HEK293 (cell line): ENCODE data around the gene LACRT.
"Not testable (repeated sequence)": the region's sequence is repeated elsewhere in the genome, so short reads cannot be mapped to it uniquely, and the experiment has no call there.

Experiments used
- CTCF ChIA-PET: fragments of 350-600 bp; formaldehyde crosslinking; extraction: SDS; loops from one replicate; lab custom pipeline; 2021; ENCODE audit warnings: antibody characterized with exemption; lab: Yijun Ruan, JAX
- POLR2A ChIA-PET: fragments of 300-600 bp; formaldehyde crosslinking; extraction: SDS; loops from one replicate; lab custom pipeline; 2020; ENCODE audit warnings: antibody characterized with exemption, inconsistent platforms; lab: Yijun Ruan, JAX
- H3K27ac ChIP-seq: fragments of 200-500 bp; sonication (Bioruptor generic); 2 replicates; pipeline ENCODE4 v1.5.1; 2014; ENCODE audit warnings: low read depth, low read length, control low read depth, inconsistent platforms; ENCODE audit errors: extremely low read depth
- H3K36me3 ChIP-seq, 2 experiments: fragments of 200-500 bp in 1 of 2; sonication (Bioruptor generic) in 1 of 2; 1 replicate in 1 of 2; 2 replicates in 1 of 2; pipeline ENCODE4 v1.5.1; 2014 to 2017; ENCODE audit warnings: inconsistent platforms in 2 of 2, low read length in 2 of 2; ENCODE audit not compliant: control insufficient read depth in 2 of 2, insufficient read depth in 1 of 2
- H3K4me1 ChIP-seq: fragments of 200-500 bp; sonication (Bioruptor generic); 2 replicates; pipeline ENCODE4 v1.5.1; 2014; ENCODE audit warnings: mild to moderate bottlenecking, low read length, inconsistent platforms; ENCODE audit not compliant: control insufficient read depth, insufficient read depth
- H3K4me3 ChIP-seq: 2 replicates; pipeline ENCODE4 v1.5.1; 2011; ENCODE audit warnings: low read depth, mild to moderate bottlenecking, control low read depth, low read length, moderate library complexity
- H3K9me3 ChIP-seq: fragments of 200-500 bp; sonication (Bioruptor generic); 2 replicates; pipeline ENCODE4 v1.5.1; 2014; ENCODE audit warnings: low read depth, low read length, inconsistent platforms; ENCODE audit not compliant: control insufficient read depth, insufficient read depth
- EGR2 ChIP-seq: fragments of 450-650 bp; formaldehyde crosslinking; IDR thresholded peaks from 2 replicates; pipeline ENCODE4 v1.5.1; 2016; ENCODE audit warnings: low read depth, missing biosample characterization, missing genetic modification characterization
- GFI1B ChIP-seq: fragments of 450-650 bp; formaldehyde crosslinking; IDR thresholded peaks from 2 replicates; pipeline ENCODE4 v1.5.1; 2016; ENCODE audit warnings: missing biosample characterization, missing genetic modification characterization
- GLIS2 ChIP-seq: fragments of 450-650 bp; formaldehyde crosslinking; IDR thresholded peaks from 2 replicates; pipeline ENCODE4 v1.5.1; 2016; ENCODE audit warnings: missing biosample characterization, missing genetic modification characterization
- HOXA7 ChIP-seq: sonication (generic); formaldehyde crosslinking; IDR thresholded peaks from 2 replicates; pipeline ENCODE4 v1.8.1; 2022; ENCODE audit warnings: missing genetic modification reagents, borderline replicate concordance
- MEIS1 ChIP-seq: sonication (generic); formaldehyde crosslinking; IDR thresholded peaks from 2 replicates; pipeline ENCODE4 v1.8.1; 2022; ENCODE audit warnings: missing genetic modification reagents, mild to moderate bottlenecking, borderline replicate concordance
- PRDM1 ChIP-seq: fragments of 450-650 bp; formaldehyde crosslinking; IDR thresholded peaks from 2 replicates; pipeline ENCODE4; 2016; ENCODE audit warnings: missing biosample characterization, missing genetic modification characterization
- ZBTB1 ChIP-seq: fragments of 450-650 bp; formaldehyde crosslinking; IDR thresholded peaks from 2 replicates; pipeline ENCODE4 v1.5.1; 2016; ENCODE audit warnings: missing biosample characterization, missing genetic modification characterization
- ZNF138 ChIP-seq: fragments of 450-650 bp; formaldehyde crosslinking; IDR thresholded peaks from 2 replicates; pipeline ENCODE4 v1.5.1; 2016; ENCODE audit warnings: missing biosample characterization, missing genetic modification characterization, borderline replicate concordance
- ZNF140 ChIP-seq: fragments of 450-650 bp; formaldehyde crosslinking; IDR thresholded peaks from 2 replicates; pipeline ENCODE4 v1.5.1; 2016; ENCODE audit warnings: missing biosample characterization, missing genetic modification characterization
- ZNF146 ChIP-seq: fragments of 450-650 bp; formaldehyde crosslinking; IDR thresholded peaks from 2 replicates; pipeline ENCODE4 v1.5.1; 2016; ENCODE audit warnings: missing biosample characterization, missing genetic modification characterization
- ZNF16 ChIP-seq: fragments of 450-650 bp; formaldehyde crosslinking; IDR thresholded peaks from 2 replicates; pipeline ENCODE4 v1.5.1; 2016; ENCODE audit warnings: low read depth, missing biosample characterization, missing genetic modification characterization
- ZNF221 ChIP-seq: fragments of 450-650 bp; formaldehyde crosslinking; IDR thresholded peaks from 2 replicates; pipeline ENCODE4 v1.5.1; 2017; ENCODE audit warnings: missing biosample characterization, missing genetic modification characterization, borderline replicate concordance
- ZNF341 ChIP-seq: fragments of 450-650 bp; formaldehyde crosslinking; IDR thresholded peaks from 2 replicates; pipeline ENCODE4; 2016; ENCODE audit warnings: low read depth, missing biosample characterization, missing genetic modification characterization
- ZNF529 ChIP-seq: fragments of 450-650 bp; formaldehyde crosslinking; IDR thresholded peaks from 2 replicates; pipeline ENCODE4 v1.5.1; 2017; ENCODE audit warnings: missing genetic modification characterization, missing biosample characterization; ENCODE audit not compliant: insufficient replicate concordance
- ZNF530 ChIP-seq: fragments of 450-650 bp; formaldehyde crosslinking; IDR thresholded peaks from 2 replicates; pipeline ENCODE4 v1.5.1; 2016; ENCODE audit warnings: low read depth, missing biosample characterization, missing genetic modification characterization
- ZNF624 ChIP-seq: fragments of 450-650 bp; formaldehyde crosslinking; IDR thresholded peaks from 2 replicates; pipeline ENCODE4 v1.5.1; 2017; ENCODE audit warnings: missing biosample characterization, missing genetic modification characterization
- ZNF843 ChIP-seq: fragments of 450-650 bp; formaldehyde crosslinking; IDR thresholded peaks from 2 replicates; pipeline ENCODE4 v1.5.1; 2016; ENCODE audit warnings: missing biosample characterization, missing genetic modification characterization
- TF ChIP-seq, protein P1 (sequence below): fragments of 450-650 bp; formaldehyde crosslinking; IDR thresholded peaks from 2 replicates; pipeline ENCODE4 v1.5.1; 2016; ENCODE audit warnings: missing biosample characterization, missing genetic modification characterization
- TF ChIP-seq, protein P2 (sequence below): fragments of 450-650 bp; formaldehyde crosslinking; IDR thresholded peaks from 2 replicates; pipeline ENCODE4 v1.5.1; 2016; ENCODE audit warnings: missing biosample characterization, missing genetic modification characterization
- TF ChIP-seq, protein P3 (sequence below): fragments of 450-650 bp; formaldehyde crosslinking; IDR thresholded peaks from 2 replicates; pipeline ENCODE4 v1.5.1; 2016; ENCODE audit warnings: missing biosample characterization, missing genetic modification characterization, borderline replicate concordance
- TF ChIP-seq, protein P4 (sequence below): fragments of 450-650 bp; formaldehyde crosslinking; IDR thresholded peaks from 2 replicates; pipeline ENCODE4 v1.5.1; 2016; ENCODE audit warnings: missing biosample characterization, missing genetic modification characterization

Gene LACRT

DNA sequence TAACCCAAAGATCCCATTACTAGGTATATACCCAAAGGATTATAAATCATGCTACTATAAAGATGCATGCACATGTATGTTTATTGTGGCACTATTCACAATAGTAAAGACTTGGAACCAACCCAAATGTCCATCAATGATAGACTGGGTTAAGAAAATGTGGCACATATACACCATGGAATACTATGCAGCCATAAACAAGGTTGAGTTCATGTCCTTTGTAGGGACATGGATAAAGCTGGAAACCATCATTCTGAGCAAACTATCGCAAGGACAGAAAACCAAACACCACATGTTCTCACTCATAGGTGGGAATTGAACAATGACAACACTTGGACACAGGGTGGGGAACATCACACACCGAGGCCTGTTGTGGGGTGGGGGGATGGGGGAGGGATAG lies 4.4 kb upstream of the LACRT start:
- TF ChIP-seq ZNF146 (tag by site-specific recombination), result peak; percentile 88
- TF ChIP-seq, protein P1, sequence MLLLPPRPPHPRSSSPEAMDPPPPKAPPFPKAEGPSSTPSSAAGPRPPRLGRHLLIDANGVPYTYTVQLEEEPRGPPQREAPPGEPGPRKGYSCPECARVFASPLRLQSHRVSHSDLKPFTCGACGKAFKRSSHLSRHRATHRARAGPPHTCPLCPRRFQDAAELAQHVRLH (tag by site-specific recombination), result peak; percentile 95
- TF ChIP-seq, protein P2, sequence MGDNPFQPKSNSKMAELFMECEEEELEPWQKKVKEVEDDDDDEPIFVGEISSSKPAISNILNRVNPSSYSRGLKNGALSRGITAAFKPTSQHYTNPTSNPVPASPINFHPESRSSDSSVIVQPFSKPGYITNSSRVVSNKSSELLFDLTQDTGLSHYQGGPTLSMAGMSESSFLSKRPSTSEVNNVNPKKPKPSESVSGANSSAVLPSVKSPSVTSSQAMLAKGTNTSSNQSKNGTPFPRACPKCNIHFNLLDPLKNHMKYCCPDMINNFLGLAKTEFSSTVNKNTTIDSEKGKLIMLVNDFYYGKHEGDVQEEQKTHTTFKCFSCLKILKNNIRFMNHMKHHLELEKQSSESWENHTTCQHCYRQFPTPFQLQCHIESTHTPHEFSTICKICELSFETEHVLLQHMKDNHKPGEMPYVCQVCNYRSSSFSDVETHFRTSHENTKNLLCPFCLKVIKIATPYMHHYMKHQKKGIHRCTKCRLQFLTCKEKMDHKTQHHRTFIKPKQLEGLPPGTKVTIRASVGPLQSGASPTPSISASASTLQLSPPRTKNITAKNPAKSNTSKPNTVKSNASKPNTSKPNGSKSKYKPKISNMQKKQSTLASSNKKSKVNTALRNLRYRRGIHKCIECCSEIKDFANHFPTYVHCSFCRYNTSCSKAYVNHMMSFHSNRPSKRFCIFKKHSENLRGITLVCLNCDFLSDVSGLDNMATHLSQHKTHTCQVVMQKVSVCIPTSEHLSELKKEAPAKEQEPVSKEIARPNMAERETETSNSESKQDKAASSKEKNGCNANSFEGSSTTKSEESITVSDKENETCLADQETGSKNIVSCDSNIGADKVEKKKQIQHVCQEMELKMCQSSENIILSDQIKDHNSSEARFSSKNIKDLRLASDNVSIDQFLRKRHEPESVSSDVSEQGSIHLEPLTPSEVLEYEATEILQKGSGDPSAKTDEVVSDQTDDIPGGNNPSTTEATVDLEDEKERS (tag by site-specific recombination), result 0 out of 2 replicates have a peak, but pooled peaks have one; percentile 27
- POLR2A ChIA-PET, H3K9me3 ChIP-seq, H3K4me3 ChIP-seq, H3K27ac ChIP-seq, H3K4me1 ChIP-seq, H3K36me3 ChIP-seq: not testable (repeated sequence)
- CTCF ChIA-PET, result interaction anchor here (0.6 to 3.1 kb wide), 2 partner anchors 19 to 46 kb away, joined by 3 to 12 read pairs; no protein-coding TSS in a partner anchor

DNA sequence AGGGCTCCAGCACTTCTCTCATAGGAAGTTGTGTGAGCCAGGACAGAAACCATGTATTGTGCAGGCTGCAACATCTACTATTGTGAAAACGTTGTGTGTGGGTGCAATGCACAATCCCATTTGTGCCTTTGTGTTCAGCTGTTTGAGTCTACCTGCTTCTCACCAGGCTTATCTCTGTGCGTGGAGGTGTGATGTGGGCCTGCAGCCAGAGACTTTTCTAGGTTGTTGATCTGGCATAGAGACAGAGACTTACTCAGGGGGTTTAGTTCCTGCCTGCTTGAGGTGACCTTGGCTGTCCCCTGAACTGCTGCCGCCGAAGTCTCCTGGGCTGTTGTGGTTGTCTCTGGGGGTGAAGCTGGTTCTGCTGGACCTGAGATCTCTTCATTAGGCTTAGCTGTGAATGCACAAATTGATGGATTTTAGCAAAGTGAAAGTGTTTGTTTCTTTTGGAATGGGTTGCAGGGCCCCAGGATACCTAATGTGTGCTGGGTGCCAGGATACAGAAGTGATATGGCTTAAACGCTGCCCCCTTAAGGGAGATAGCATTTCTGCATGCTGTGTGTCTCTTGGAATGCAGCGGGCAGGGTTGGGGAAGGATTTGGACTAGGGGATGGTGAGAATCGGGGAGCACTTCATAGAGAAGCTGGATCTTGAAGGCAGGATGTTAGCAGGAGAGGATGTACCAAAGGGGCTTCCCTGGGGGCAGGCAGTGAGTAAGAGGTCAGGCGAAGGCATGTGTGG lies 2.5 kb downstream of the LACRT start:
- Histone ChIP-seq H3K36me3 (no peaks in the 10 kb centered on the region), H3K4me1 (no peaks in the 10 kb centered on the region), H3K9me3 (no peaks in the 10 kb centered on the region; the same call in 1 of the 2 replicates), H3K27ac (no peak overlapping the region), H3K4me3 (no peak overlapping the region)
- TF ChIP-seq, protein P3, sequence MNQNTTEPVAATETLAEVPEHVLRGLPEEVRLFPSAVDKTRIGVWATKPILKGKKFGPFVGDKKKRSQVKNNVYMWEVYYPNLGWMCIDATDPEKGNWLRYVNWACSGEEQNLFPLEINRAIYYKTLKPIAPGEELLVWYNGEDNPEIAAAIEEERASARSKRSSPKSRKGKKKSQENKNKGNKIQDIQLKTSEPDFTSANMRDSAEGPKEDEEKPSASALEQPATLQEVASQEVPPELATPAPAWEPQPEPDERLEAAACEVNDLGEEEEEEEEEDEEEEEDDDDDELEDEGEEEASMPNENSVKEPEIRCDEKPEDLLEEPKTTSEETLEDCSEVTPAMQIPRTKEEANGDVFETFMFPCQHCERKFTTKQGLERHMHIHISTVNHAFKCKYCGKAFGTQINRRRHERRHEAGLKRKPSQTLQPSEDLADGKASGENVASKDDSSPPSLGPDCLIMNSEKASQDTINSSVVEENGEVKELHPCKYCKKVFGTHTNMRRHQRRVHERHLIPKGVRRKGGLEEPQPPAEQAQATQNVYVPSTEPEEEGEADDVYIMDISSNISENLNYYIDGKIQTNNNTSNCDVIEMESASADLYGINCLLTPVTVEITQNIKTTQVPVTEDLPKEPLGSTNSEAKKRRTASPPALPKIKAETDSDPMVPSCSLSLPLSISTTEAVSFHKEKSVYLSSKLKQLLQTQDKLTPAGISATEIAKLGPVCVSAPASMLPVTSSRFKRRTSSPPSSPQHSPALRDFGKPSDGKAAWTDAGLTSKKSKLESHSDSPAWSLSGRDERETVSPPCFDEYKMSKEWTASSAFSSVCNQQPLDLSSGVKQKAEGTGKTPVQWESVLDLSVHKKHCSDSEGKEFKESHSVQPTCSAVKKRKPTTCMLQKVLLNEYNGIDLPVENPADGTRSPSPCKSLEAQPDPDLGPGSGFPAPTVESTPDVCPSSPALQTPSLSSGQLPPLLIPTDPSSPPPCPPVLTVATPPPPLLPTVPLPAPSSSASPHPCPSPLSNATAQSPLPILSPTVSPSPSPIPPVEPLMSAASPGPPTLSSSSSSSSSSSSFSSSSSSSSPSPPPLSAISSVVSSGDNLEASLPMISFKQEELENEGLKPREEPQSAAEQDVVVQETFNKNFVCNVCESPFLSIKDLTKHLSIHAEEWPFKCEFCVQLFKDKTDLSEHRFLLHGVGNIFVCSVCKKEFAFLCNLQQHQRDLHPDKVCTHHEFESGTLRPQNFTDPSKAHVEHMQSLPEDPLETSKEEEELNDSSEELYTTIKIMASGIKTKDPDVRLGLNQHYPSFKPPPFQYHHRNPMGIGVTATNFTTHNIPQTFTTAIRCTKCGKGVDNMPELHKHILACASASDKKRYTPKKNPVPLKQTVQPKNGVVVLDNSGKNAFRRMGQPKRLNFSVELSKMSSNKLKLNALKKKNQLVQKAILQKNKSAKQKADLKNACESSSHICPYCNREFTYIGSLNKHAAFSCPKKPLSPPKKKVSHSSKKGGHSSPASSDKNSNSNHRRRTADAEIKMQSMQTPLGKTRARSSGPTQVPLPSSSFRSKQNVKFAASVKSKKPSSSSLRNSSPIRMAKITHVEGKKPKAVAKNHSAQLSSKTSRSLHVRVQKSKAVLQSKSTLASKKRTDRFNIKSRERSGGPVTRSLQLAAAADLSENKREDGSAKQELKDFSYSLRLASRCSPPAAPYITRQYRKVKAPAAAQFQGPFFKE, result no peak
- TF ChIP-seq EGR2 (0 out of 2 replicates have a peak, but pooled peaks have one; percentile 13), ZNF843 (tag by site-specific recombination) (no peak), ZNF624 (tag by site-specific recombination) (no peak), ZNF140 (tag by site-specific recombination) (no peak)
- CTCF ChIA-PET, result interaction anchor here (0.7 to 3.1 kb wide), 13 partner anchors 9 to 76 kb away, joined by 3 to 19 read pairs (median 4); no protein-coding TSS in a partner anchor
- POLR2A ChIA-PET, result interaction anchor here (0.5 kb wide), 1 partner anchor 86 kb away, joined by 5 read pairs; no protein-coding TSS in a partner anchor

DNA sequence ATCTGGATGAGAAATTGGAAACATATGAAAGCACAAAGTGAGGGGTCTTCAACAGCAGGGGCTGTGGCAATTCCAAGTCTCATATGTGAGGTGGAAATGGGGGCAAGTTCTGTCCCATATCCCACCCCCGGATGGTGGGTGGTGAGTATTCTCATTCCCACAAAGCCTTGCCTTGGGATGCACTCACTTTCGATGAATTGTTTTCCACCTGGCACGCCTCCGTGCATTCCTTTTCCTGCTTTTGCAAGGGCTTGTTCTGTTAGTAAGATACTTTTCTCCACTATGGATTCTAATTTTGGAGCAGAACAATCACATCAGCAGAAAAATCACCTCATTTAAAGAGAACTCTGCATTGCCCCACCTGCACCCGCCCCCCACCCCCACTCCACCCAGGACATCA lies 3.1 kb downstream of the LACRT start:
- no peaks in the 10 kb centered on the region for H3K36me3 ChIP-seq
- no peak overlapping the region for H3K27ac ChIP-seq
- ChIA-PET CTCF (interaction anchor here (0.7 to 3.1 kb wide), 9 partner anchors 12 to 75 kb away, joined by 3 to 19 read pairs (median 4); no protein-coding TSS in a partner anchor), POLR2A (no interaction called here)
- H3K4me3 ChIP-seq, result no peak overlapping the region
- no peaks in the 10 kb centered on the region for H3K4me1 ChIP-seq
- no peaks in the 10 kb centered on the region; the same call in 1 of the 2 replicates for H3K9me3 ChIP-seq
- no peak for TF ChIP-seq ZNF530 (tag by site-specific recombination)
- no peak for TF ChIP-seq PRDM1
- TF ChIP-seq, protein P4, sequence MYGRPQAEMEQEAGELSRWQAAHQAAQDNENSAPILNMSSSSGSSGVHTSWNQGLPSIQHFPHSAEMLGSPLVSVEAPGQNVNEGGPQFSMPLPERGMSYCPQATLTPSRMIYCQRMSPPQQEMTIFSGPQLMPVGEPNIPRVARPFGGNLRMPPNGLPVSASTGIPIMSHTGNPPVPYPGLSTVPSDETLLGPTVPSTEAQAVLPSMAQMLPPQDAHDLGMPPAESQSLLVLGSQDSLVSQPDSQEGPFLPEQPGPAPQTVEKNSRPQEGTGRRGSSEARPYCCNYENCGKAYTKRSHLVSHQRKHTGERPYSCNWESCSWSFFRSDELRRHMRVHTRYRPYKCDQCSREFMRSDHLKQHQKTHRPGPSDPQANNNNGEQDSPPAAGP (tag by site-specific recombination), result no peak
- TF ChIP-seq ZNF16 (tag by site-specific recombination), result no peak
- no peak for TF ChIP-seq MEIS1 (CRISPR knock-in tag)
- TF ChIP-seq HOXA7 (CRISPR knock-in tag), result no peak
- TF ChIP-seq ZNF341, result no peak
- no peak for TF ChIP-seq ZBTB1 (tag by site-specific recombination)
- TF ChIP-seq GFI1B (tag by site-specific recombination), result no peak
- no peak for TF ChIP-seq GLIS2 (tag by site-specific recombination)
- no peak for TF ChIP-seq ZNF138
- no peak for TF ChIP-seq ZNF529 (tag by site-specific recombination)
- TF ChIP-seq ZNF221, result no peak
